SK-N-SH treated with all-trans-retinoic acid at 6 μM for 48 hours (cell line): ENCODE results near the gene ZYG11A.

Experiments
- ATAC-seq: fragments of 200-7000 bp; cut with Tn5 transposase; 3 replicates; pipeline ENCODE4 v1.9.1; 2020; ENCODE audit warnings: mild to moderate bottlenecking, moderate library complexity
- ARNTL ChIP-seq: fragments of 450-650 bp; formaldehyde crosslinking; IDR thresholded peaks from 2 replicates; pipeline ENCODE4 v1.5.0; 2020; ENCODE audit warnings: low read depth, mild to moderate bottlenecking, moderate library complexity, borderline replicate concordance
- BACH2 ChIP-seq: fragments of 250-450 bp; sonication (Bioruptor Pico); IDR thresholded peaks from 2 replicates; pipeline ENCODE4 v1.9.0; 2021; ENCODE audit warnings: mild to moderate bottlenecking, borderline replicate concordance
- CREB5 ChIP-seq: fragments of 250-450 bp; sonication (Bioruptor Pico); IDR thresholded peaks from 2 replicates; pipeline ENCODE4 v1.5.1; 2020; ENCODE audit warnings: low read depth, mild to moderate bottlenecking, moderate library complexity
- CSDC2 ChIP-seq: fragments of 250-450 bp; sonication (Bioruptor Pico); IDR thresholded peaks from 2 replicates; pipeline ENCODE4 v1.5.0; 2020; ENCODE audit warnings: mild to moderate bottlenecking, moderate library complexity
- CSRNP3 ChIP-seq: fragments of 250-450 bp; sonication (Bioruptor Pico); IDR thresholded peaks from 2 replicates; pipeline ENCODE4 v1.5.1; 2021; ENCODE audit warnings: mild to moderate bottlenecking, moderate library complexity
- ESRRG ChIP-seq: fragments of 250-450 bp; sonication (Bioruptor Pico); IDR thresholded peaks from 2 replicates; pipeline ENCODE4 v1.6.1; 2021; ENCODE audit warnings: mild to moderate bottlenecking
- ISL1 ChIP-seq: fragments of 250-450 bp; sonication (Bioruptor Pico); IDR thresholded peaks from 2 replicates; pipeline ENCODE4 v2.1.2; 2022; ENCODE audit warnings: mild to moderate bottlenecking, moderate library complexity
- OSR1 ChIP-seq: fragments of 250-450 bp; sonication (Bioruptor Pico); IDR thresholded peaks from 2 replicates; pipeline ENCODE4 v1.8.0; 2022; ENCODE audit warnings: moderate library complexity, mild to moderate bottlenecking, inconsistent platforms
- PATZ1 ChIP-seq: fragments of 250-450 bp; sonication (Bioruptor Pico); IDR thresholded peaks from 2 replicates; pipeline ENCODE4 v1.8.0; 2020; ENCODE audit warnings: mild to moderate bottlenecking, moderate library complexity, borderline replicate concordance
- PPARA ChIP-seq: fragments of 250-450 bp; sonication (Bioruptor Pico); IDR thresholded peaks from 2 replicates; pipeline ENCODE4 v1.5.0; 2020; ENCODE audit warnings: mild to moderate bottlenecking, borderline replicate concordance
- RARB ChIP-seq: fragments of 250-450 bp; sonication (Bioruptor Pico); IDR thresholded peaks from 2 replicates; pipeline ENCODE4 v1.8.0; 2021; ENCODE audit warnings: mild to moderate bottlenecking, moderate library complexity
- TCF4 ChIP-seq: fragments of 250-450 bp; sonication (Bioruptor Pico); IDR thresholded peaks from 2 replicates; pipeline ENCODE4 v1.8.0; 2021; ENCODE audit warnings: mild to moderate bottlenecking, moderate library complexity, borderline replicate concordance
- TOX ChIP-seq: fragments of 250-450 bp; sonication (Bioruptor Pico); IDR thresholded peaks from 2 replicates; pipeline ENCODE4 v1.8.0; 2021; ENCODE audit warnings: mild to moderate bottlenecking, moderate library complexity, borderline replicate concordance
- TSHZ2 ChIP-seq: fragments of 250-450 bp; sonication (Bioruptor Pico); IDR thresholded peaks from 2 replicates; pipeline ENCODE4 v1.5.0; 2020; ENCODE audit warnings: mild to moderate bottlenecking, moderate library complexity
- ZC3H10 ChIP-seq: fragments of 250-450 bp; sonication (Bioruptor Pico); IDR thresholded peaks from 2 replicates; pipeline ENCODE4 v1.5.1; 2021; ENCODE audit warnings: mild to moderate bottlenecking, moderate library complexity
- ZFP3 ChIP-seq: fragments of 250-450 bp; sonication (Bioruptor Pico); IDR thresholded peaks from 2 replicates; pipeline ENCODE4 v1.5.0; 2020; ENCODE audit warnings: mild to moderate bottlenecking, moderate library complexity
- ZFP30 ChIP-seq: fragments of 450-650 bp; formaldehyde crosslinking; IDR thresholded peaks from 2 replicates; pipeline ENCODE4 v1.5.0; 2022; ENCODE audit warnings: mild to moderate bottlenecking, moderate library complexity
- ZNF70 ChIP-seq: fragments of 450-650 bp; formaldehyde crosslinking; IDR thresholded peaks from 2 replicates; pipeline ENCODE4 v1.5.0; 2020; ENCODE audit warnings: mild to moderate bottlenecking, moderate library complexity
- ZNF8 ChIP-seq: fragments of 450-650 bp; formaldehyde crosslinking; IDR thresholded peaks from 2 replicates; pipeline ENCODE4 v1.5.0; 2020; ENCODE audit warnings: mild to moderate bottlenecking, moderate library complexity

The ZYG11A gene

GRCh38 chr1:52943876-52944416, 101.4 kb downstream of the ZYG11A start:
- ATAC-seq: no peak
- TF ChIP-seq PATZ1 (CRISPR knock-in tag) (no peak), BACH2 (CRISPR knock-in tag) (no peak), CSRNP3 (no peak), OSR1 (no peak), TOX (CRISPR knock-in tag) (no peak), ESRRG (CRISPR knock-in tag) (no peak), CREB5 (CRISPR knock-in tag) (no peak), ZFP3 (CRISPR knock-in tag) (no peak), ISL1 (CRISPR knock-in tag) (no peak), TCF4 (CRISPR knock-in tag) (no peak), TSHZ2 (CRISPR knock-in tag) (no peak), ARNTL (CRISPR knock-in tag) (no peak), ZNF8 (CRISPR knock-in tag) (no peak)

- no peak for TF ChIP-seq ISL1 (CRISPR knock-in tag)
- TF ChIP-seq ZC3H10 (CRISPR knock-in tag): no peak
- no peak for TF ChIP-seq CSDC2 (CRISPR knock-in tag)
- no peak for TF ChIP-seq ZNF8 (CRISPR knock-in tag)
- no peak for TF ChIP-seq PPARA (CRISPR knock-in tag)
- TF ChIP-seq OSR1: no peak
- TF ChIP-seq RARB (CRISPR knock-in tag): no peak
- TF ChIP-seq ZFP30: no peak
- TF ChIP-seq ESRRG (CRISPR knock-in tag): no peak
- TF ChIP-seq ZNF70 (CRISPR knock-in tag): no peak
- TF ChIP-seq, all 23 proteins: peak for 0
- no peak for ATAC-seq
These were observed 102.0 kb downstream of the ZYG11A start for GRCh38 chr1:52944566-52944965.
